MM.1S (cell line): Measurements from ENCODE around the gene RFTN1.

Experiments
- DNase-seq: peaks from one replicate; pipeline ENCODE4 v3.0.0-alpha.2; 2015
- H2AFZ ChIP-seq: fragments of 300-600 bp; sonication (generic); 2 replicates; pipeline ENCODE4 v1.6.0; 2016; ENCODE audit warnings: antibody characterized with exemption, low read length
- H3F3A ChIP-seq: fragments of 300-600 bp; sonication (generic); 2 replicates; pipeline ENCODE4 v1.6.1; 2016; ENCODE audit warnings: mild to moderate bottlenecking, antibody characterized with exemption, low read length, moderate library complexity, mixed read lengths; ENCODE audit not compliant: insufficient read depth
- H3K27ac ChIP-seq: fragments of 300-600 bp; sonication (generic); 2 replicates; pipeline ENCODE4 v1.5.1; 2016; ENCODE audit warnings: mild to moderate bottlenecking, low read length
- H3K27me3 ChIP-seq: fragments of 300-600 bp; sonication (generic); replicated peaks from 2 replicates; pipeline ENCODE4 v1.6.0; 2016; ENCODE audit warnings: low read length; ENCODE audit not compliant: insufficient read depth
- H3K36me3 ChIP-seq: fragments of 300-600 bp; sonication (generic); replicated peaks from 2 replicates; pipeline ENCODE4 v1.6.1; 2016; ENCODE audit warnings: mild to moderate bottlenecking, low read length, mixed read lengths; ENCODE audit not compliant: insufficient read depth
- H3K4me1 ChIP-seq: fragments of 300-600 bp; sonication (generic); 2 replicates; pipeline ENCODE4 v1.6.1; 2016; ENCODE audit warnings: low read length, mixed read lengths
- H3K4me2 ChIP-seq: fragments of 300-600 bp; sonication (generic); 2 replicates; pipeline ENCODE4 v1.6.0; 2016; ENCODE audit warnings: low read depth, low read length
- H3K4me3 ChIP-seq: fragments of 300-600 bp; sonication (generic); 2 replicates; pipeline ENCODE4 v1.5.1; 2016; ENCODE audit warnings: low read length, mixed read lengths
- H3K79me2 ChIP-seq: fragments of 300-600 bp; sonication (generic); 2 replicates; pipeline ENCODE4 v1.6.1; 2016; ENCODE audit warnings: mixed run types, low read length, mixed read lengths
- H3K9ac ChIP-seq: fragments of 300-600 bp; sonication (generic); 2 replicates; pipeline ENCODE4 v1.6.1; 2016; ENCODE audit warnings: low read length, mixed read lengths
- H3K9me2 ChIP-seq: fragments of 300-600 bp; sonication (generic); replicated peaks from 2 replicates; pipeline ENCODE4 v1.6.1; 2016; ENCODE audit warnings: mild to moderate bottlenecking, low read length, mixed read lengths; ENCODE audit not compliant: insufficient read depth
- H3K9me3 ChIP-seq: fragments of 300-600 bp; sonication (generic); replicated peaks from 2 replicates; pipeline ENCODE4 v1.6.1; 2016; ENCODE audit warnings: mild to moderate bottlenecking, low read length, mixed read lengths; ENCODE audit not compliant: insufficient read depth
- H4K20me1 ChIP-seq: fragments of 300-600 bp; sonication (generic); 2 replicates; pipeline ENCODE4 v1.6.1; 2016; ENCODE audit warnings: mild to moderate bottlenecking, low read length, moderate library complexity, mixed read lengths; ENCODE audit not compliant: insufficient read depth
- EZH2 ChIP-seq: fragments of 300-600 bp; sonication (generic); optimal IDR thresholded peaks from 2 replicates; pipeline ENCODE3; 2017; ENCODE audit warnings: low read depth, mild to moderate bottlenecking, antibody characterized with exemption, low read length, mixed read lengths
- EZH2phosphoT487 ChIP-seq: fragments of 300-600 bp; sonication (generic); IDR thresholded peaks from 2 replicates; pipeline ENCODE4 v1.6.1; 2018; ENCODE audit warnings: antibody characterized with exemption, low read length
- TF ChIP-seq, protein P1 (sequence below): fragments of 300-600 bp; sonication (generic); IDR thresholded peaks from 2 replicates; pipeline ENCODE4 v1.5.1; 2016; ENCODE audit warnings: antibody characterized with exemption, low read length, mixed read lengths

The RFTN1 gene

DNA sequence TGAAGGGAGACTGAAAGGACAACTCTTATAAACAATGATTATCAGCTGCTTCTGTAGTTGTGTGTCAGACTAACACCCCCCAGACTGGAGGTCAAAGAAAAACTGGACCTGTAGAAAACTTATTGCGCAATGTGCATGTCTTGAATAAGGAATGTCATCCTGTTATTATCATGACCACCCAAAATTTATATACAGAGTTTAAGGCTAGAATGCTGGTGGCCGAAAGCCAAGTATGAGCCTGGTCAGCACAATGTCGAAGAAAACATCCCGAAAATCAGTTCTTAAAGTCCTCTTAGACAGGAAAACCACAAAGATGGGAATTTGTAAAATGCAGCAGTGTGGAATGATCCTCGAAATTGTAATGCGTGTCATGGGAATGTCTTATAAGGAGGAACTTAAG is 29.3 kb downstream of the RFTN1 start:
- no peak overlapping the region for H2AFZ ChIP-seq
- peaks cover 4% of the 10 kb centered on the region; the same call in 1 of the 2 replicates for H3K4me1 ChIP-seq
- H3K36me3 ChIP-seq = no peaks in the 10 kb centered on the region
- no peak for DNase-seq
- H3K9me3 ChIP-seq = no peaks in the 10 kb centered on the region
- H3K27me3 ChIP-seq = no peaks in the 10 kb centered on the region
- no peak overlapping the region for H3K4me2 ChIP-seq
- H3K4me3 ChIP-seq = no peak overlapping the region
- no peak overlapping the region for H3K9ac ChIP-seq
- TF ChIP-seq EZH2 = no peak
- TF ChIP-seq, protein P1, sequence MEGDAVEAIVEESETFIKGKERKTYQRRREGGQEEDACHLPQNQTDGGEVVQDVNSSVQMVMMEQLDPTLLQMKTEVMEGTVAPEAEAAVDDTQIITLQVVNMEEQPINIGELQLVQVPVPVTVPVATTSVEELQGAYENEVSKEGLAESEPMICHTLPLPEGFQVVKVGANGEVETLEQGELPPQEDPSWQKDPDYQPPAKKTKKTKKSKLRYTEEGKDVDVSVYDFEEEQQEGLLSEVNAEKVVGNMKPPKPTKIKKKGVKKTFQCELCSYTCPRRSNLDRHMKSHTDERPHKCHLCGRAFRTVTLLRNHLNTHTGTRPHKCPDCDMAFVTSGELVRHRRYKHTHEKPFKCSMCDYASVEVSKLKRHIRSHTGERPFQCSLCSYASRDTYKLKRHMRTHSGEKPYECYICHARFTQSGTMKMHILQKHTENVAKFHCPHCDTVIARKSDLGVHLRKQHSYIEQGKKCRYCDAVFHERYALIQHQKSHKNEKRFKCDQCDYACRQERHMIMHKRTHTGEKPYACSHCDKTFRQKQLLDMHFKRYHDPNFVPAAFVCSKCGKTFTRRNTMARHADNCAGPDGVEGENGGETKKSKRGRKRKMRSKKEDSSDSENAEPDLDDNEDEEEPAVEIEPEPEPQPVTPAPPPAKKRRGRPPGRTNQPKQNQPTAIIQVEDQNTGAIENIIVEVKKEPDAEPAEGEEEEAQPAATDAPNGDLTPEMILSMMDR = no peak
- no peaks in the 10 kb centered on the region for H4K20me1 ChIP-seq
- no peaks in the 10 kb centered on the region for H3K9me2 ChIP-seq
- no peak overlapping the region for H3K27ac ChIP-seq
- H3F3A ChIP-seq = no peaks in the 10 kb centered on the region
- no peaks in the 10 kb centered on the region for H3K79me2 ChIP-seq

DNA sequence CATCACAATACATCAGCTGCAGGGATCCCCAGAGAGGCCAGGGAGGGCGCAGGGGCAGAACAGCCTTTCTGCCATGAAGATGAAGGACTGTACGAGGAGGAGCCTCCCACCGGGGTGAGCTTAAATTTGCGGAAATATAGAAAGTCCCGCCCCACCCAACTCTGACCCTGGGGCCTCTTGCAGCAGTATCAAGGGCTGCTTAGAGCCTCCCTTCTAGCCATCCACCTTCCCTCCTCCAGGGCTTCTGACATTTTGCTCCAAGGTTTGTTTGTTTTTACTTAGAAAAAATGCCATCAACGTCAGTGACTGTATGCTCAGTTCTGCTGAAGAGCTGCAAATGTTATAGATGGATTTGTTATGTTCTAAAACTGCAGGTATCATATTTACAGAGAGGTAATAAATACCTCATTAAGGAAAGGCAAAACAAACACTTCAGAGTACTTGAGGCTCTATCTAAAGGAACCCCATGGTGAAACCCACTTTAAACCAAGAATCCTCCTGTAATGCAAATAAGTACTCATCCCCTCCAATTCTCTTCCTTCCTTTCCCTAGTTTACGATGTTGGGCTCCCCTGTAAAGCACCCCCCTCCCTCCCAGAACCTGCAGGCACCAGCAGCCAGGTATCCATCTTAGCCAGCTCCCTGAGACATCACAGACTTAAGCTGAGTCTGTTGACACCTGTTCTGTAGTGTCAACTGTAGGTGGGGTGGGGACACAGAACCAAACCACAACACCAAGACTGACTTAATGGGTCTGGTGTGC is 30.5 kb downstream of the RFTN1 start:
- DNase-seq = no peak
- no peak overlapping the region for H3K4me3 ChIP-seq
- peaks cover 4% of the 10 kb centered on the region; the same call in 1 of the 2 replicates for H3K4me1 ChIP-seq
- H3K36me3 ChIP-seq = no peaks in the 10 kb centered on the region
- no peak overlapping the region for H3K9ac ChIP-seq
- H4K20me1 ChIP-seq = no peaks in the 10 kb centered on the region
- H3K9me3 ChIP-seq = no peaks in the 10 kb centered on the region
- no peaks in the 10 kb centered on the region for H3K27me3 ChIP-seq
- H3K4me2 ChIP-seq = no peak overlapping the region
- TF ChIP-seq EZH2phosphoT487 (no peak), EZH2 (no peak)
- TF ChIP-seq, protein P1 = no peak
- no peak overlapping the region for H2AFZ ChIP-seq
- no peaks in the 10 kb centered on the region for H3K9me2 ChIP-seq
- no peaks in the 10 kb centered on the region for H3K79me2 ChIP-seq
- no peaks in the 10 kb centered on the region for H3F3A ChIP-seq
- no peak overlapping the region for H3K27ac ChIP-seq

DNA sequence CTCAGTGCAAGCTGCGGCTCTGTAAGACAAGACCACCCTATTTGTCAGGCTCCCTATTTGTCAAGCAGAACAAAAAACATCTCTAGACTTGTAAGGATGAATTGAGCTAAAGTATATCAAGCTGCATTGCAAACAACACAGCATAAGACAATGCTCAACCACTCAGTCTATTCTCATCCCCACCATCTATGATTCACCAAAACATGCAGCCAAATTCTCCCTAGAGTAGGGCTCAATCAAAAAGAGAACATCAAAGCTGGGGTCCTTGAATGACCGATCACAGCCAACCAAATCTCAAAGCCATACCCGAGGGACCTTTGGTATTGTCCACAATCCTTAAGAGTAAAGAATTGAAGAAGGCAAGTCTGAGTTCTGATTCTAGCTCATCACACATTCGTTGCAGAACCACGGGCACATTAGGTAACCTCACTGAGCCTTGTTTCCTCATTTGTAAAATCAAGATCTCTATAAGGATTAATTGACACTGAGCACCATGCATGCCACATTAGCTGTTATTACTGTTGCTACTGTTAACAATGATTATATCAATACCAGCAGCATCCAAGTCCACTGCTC is 31.2 kb downstream of the RFTN1 start:
- Histone ChIP-seq H3K9me3 (no peaks in the 10 kb centered on the region), H3K4me3 (no peak overlapping the region), H2AFZ (no peak overlapping the region), H3K4me2 (no peak overlapping the region), H3K36me3 (no peaks in the 10 kb centered on the region), H3K79me2 (no peaks in the 10 kb centered on the region), H3K9ac (no peak overlapping the region), H3K4me1 (peaks cover 4% of the 10 kb centered on the region; the same call in 1 of the 2 replicates), H3K9me2 (no peaks in the 10 kb centered on the region), H3K27me3 (no peaks in the 10 kb centered on the region), H3F3A (no peaks in the 10 kb centered on the region), H4K20me1 (no peaks in the 10 kb centered on the region), H3K27ac (no peak overlapping the region)
- no peak for TF ChIP-seq EZH2phosphoT487
- TF ChIP-seq EZH2 = no peak
- TF ChIP-seq, protein P1 = no peak
- DNase-seq = no peak
